ENCODE measurements around the gene EXD3.

The EXD3 gene

DNA sequence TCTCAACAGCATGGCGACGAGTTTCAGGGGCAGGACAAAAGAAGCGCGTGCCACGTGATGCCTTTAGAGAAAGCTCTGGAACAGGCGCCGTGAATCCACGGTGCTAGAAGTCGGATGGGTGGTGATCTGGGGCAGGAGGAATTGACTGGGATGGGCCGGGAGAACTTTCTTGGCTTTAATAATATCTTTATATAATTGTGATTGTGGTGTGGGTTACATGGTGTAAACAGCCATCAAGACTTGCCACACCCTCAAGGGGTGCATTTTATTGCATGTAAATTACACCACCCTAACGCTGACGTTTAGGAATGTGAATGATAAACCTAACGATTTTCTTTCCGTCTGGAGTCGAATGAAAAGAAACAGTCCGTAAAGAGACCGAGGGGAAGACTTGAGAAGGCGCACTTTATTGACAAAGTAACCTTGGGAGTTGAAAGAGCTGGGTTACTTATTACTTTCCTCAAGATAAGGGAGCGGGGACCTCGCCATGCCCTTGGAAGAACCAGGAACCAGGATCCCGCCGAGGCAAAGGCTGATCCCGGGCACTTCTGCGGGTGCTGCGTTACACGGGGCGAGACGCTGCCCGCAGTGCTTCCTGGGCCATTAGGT, 129.4 kb downstream of the EXD3 start:
- DNase-seq (ENCODE audit: low read depth), result no peak

DNA sequence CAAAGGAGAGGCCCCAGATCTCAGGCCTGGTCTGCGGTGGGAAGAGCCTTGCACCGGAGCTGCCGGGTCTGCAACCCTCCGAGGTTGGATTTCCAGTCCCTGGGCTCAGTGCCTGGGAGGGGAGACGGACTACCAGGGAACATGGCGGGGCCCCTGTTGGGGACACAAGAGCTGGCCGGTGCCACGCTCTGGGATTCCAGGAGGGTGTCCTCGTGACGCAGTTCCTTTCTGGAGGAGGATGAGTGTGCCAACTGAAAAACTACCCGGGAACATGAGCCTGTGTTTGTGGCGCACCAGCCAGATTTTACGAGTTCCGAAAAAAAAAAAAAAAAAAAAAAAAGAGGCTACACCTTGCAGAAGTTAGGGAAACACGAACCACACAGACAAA, 129.9 kb downstream of the EXD3 start:
- no peak for DNase-seq (ENCODE audit: low read depth)

DNA sequence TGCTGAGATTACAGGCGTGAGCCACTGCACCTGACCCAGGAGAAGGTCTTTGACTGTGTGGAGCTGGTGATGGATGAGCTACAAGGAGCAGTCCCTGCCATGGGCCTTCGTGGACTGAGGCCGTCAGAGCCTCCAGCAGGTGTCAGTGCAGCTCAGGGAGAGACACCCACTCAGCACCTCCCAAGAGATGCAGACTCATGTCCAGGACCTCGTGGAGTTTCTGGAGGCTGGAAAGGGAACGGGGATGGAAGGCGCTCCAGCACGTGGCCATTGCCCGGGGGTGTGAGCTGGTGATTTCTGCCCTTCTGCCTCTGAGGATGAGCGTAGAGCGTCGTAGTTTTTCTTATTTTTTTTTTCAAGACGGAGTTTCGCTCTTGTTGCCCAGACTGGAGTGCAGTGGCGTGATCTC, 136.0 kb downstream of the EXD3 start:
- DNase-seq (ENCODE audit: low read depth), result no peak

DNA sequence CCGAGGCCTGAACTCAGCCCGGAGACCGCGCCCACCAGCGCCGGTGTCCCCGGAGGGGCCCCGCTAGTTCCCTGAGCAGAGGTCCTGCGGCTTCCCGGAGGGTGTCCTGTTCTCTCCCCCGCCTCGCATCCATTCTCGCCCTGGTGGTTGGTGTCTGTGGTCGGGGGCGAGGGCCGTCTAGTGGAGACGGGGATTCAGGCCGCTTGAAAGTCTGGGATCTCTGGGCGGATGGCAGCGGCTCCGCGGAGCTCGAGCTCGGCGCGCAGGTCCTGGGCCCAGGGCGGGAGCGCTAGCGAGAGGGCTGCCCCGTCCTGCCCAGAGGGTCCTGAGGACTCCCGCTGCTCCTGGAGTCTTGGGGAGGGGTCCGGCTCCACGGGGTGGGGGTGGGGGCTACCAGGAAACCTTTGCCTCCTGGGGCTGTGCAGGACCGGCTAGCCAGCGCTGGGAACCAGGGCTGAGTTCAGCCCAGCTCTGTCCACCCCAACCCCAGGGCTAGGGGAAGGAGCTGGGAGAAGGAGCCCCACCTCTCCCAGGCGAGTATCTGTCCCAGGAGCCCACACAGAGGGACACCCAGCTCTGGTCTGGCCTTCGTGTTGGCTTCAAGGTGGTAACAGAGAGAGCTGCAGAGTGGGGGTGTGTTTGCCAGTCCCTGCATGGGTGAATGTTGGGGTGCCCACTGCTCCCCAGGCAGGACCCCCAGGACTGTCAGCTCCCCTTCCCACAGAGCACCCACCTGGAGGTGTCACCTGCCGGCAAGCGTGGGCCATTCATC, 141.4 kb downstream of the EXD3 start:
- DNase-seq (ENCODE audit: low read depth), result no peak

DNA sequence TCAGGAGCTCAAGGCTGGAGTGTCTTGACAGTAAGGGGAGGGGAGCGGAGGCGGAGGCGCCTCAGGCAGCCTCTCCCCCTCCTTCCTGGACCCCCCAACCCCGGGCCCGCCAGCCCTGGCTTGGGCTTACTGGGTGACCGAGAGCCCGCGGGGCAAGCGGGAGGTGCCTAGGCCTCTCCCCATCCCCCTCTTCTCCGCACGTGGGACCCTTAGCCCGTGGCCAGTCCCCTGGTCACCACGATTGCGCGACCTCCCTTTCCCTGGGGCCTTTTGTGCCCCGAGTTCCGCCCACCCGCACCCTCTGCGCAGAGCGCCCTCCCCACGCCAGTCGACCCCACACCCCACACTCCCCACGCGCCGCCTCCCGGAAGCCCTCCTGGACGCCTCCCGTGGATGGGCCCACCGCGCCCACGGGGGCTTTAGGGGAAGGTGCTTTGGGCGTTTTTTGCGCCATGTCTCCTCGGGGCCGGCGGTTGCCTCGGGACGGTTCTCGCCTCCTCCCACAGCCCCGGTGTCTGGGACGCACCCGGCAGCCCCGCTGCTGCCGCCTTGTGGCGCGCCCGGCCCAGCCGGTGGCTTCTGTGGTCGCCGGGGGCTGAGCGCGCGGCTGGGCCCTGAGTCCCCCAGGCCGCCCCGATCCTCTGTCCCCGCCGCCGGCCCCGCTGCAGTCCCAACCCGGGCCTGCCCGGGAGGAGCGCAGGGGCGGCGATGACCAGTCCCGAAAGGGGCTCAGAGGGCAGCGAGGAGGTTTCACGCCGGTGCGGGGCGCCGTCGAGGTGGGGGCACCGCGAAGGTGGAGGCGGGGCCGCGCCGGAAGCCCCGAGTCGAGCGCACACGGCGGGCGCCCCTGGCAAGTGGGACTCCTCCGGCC, 142.3 kb downstream of the EXD3 start:
- no peak for DNase-seq (ENCODE audit: low read depth)

DNA sequence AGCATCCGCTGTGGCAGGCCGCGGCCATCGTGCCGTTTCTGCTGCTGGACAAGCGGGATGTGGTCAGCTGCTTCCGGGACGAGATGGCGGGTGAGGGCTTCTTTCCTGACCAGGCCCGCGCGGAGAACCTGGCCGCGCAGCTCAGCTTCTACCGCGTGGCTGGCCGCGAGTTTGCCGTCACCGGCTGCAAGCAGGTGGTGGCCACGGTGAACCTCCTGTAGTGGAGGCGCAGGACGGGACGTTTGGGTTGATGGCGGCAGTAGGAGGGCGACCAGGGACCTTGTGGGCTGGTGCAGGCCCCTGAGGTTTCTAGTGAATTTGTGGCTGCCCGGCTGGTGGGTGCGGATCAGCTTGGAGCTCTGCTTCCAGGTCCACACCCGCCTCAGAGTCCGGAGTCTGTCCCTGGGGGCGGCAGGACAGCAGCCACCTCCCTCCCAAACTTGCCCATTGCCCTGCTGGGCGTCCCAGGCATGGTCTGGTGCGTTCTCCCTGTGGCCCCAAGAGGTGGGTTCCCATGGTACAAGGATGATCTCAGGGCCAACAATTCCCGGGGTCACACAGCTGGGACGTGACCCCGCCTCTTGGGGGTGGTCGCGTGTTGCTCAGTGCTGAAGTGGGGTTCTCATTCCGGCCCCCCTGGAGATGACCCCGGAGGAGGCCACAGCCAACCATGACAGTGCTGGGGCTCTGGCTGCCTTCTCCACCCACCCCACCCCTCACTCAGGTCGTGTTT, 143.1 kb downstream of the EXD3 start:
- DNase-seq (ENCODE audit: low read depth), result no peak

DNA sequence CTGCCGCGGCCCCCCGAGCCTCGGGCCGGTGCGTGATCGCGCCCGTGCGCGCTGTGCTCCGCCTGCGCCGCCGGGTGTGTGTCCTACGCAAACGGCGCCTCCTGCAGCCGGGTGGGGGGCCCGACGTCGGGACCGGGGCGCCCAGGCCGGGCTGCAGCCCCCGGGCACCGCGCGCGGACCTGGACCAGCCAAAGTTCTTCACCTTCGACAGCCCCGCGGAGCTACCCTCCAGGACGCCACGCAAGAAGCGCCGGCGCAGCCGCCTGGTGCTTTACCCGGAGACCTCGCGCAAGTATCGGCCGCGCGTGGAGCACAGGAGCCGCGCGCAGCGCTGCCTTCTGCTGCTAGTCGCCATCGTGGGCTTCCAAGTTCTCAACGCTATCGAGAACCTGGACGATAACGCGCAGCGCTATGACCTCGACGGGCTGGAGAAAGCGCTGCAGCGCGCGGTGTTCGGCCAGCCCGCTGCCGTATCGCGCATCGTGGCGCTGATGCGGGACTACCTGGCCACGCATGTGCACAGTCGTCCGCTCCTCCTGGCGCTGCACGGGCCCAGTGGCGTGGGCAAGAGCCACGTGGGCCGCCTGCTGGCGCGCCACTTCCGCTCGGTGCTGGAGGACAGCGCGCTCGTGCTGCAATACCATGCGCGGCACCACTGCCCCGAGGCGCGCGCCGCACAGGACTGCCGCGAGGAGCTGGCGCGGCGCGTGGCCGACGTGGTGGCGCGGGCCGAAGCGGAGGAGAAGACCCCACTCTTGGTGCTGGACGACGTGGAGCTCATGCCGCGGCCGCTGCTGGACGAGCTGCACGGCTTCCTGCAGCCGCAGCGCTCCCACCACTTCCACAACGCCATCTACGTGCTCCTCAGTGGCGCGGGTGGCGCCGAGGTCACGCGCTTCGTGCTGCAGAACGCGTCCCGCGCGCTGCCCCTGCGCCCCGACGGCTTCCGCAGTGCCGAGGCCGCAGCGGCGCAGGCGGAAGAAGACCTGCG, 143.9 kb downstream of the EXD3 start:
- DNase-seq (ENCODE audit: low read depth), result no peak

DNA sequence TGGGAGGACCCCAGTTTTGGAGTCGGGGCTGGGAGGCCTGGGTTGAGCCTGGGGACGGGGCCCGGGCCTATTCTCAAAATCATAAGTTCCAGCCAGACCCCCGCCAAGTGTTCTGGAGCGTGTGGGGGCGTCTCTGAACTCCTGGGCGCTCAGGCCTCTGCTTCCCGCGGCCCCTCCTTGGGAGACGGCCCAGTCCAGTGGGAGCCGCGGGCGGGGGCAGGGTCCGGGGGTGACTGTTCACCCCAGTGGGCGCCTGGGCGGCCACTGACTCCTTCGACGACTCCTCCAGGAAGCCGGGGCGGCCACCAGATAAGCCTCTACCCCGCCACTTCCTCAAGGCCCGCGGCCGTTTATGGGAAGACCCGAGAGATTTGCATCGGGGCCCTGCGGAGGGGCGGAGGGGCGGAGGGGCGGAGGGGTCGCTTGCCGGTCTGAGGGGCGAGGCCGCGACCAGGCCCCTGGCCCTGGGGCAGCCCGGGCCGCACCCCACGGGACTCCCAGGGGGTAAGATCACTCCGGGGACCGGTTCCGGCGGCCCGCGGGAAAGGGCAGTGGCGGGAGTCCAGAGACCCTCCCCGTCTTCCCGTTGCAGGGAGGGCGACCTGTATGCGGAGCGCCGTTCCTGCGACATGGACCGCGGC, 144.8 kb downstream of the EXD3 start:
- no peak for DNase-seq (ENCODE audit: low read depth)

DNA sequence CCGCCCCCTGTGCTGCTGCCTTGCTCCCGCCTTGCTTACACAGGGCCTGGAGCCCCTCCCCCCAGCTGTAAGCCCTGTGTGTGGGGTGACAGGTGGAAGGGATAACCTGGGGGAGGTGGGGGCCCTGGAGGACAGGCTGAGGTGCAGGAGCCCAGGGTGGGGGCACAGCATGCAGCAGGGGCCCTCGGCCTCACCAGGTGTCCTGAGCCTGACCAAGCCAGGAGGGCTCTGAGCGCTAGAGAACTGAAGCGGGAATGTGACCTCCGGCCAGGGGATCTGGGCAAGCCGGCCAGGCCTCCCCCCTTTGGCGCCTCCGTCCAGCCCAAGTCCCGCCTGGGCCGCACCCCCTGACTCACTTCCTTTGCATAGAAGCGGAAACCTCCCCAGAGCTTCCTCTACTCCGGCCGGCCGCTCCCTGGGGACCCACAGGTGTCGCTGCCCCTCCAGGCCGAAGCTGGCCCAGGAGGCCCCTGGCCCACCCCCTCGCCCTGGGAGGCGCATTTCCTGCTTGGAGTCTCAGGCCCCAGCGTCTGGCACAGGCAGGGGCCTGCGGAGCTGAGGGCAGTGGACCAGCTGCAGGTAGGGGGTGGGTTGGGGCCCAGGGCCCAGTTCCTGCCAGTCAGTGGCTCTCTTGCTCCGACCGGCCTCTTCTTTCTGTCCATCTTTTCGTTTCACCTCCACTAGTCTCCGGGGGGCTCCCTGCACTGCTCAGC, 145.5 kb downstream of the EXD3 start, which contains the start of gene TOR4A:
Gene TOR4A (plus strand): TSS at position 398 of the 713 bp plus-strand sequence. CDS start 964 bp downstream, outside the sequence.
- peak; percentile 51 for DNase-seq (ENCODE audit: low read depth)

DNA sequence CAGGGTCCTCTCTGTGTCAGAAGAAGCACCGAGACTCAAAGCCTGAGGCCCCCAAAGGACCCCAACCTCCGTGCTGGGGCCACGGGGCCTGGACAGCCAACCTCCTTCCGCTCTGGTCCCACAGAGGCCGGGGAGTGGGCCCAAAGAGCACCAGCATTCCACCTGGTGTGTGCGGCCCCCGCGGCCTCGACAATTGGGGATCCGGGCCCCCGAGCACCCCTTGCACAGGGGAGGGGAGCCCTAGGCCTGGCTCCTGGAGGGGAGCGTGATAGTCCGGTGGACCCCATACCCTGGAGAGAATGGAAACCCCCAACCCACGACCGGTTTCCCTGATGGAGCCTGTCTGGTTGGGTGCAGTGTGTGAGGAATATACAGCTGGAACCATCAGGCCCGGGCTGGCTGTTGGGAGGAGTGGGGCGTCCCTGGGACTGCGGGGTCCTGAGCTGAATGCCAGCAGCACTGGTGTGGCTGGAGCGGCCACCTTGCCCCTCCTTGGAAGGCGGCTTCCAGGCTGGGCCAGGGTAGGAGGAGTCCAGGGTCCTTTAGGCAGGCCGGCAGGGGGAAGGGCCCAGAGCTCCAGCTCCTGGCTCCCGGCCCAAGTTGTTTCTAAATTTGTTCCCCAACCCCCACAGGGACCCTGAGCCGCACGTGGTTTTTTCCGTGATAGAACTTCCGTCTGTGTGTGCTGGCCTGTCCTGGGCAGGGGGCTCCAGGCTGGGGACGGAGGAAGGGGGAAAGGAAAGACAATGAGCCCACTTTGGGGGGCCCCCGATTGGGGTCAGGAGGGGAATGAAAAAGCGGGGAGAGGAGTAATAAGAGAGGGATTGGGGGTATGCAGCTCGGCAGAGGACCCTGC, 146.3 kb downstream of the EXD3 start:
- DNase-seq (ENCODE audit: low read depth), result no peak

DNA sequence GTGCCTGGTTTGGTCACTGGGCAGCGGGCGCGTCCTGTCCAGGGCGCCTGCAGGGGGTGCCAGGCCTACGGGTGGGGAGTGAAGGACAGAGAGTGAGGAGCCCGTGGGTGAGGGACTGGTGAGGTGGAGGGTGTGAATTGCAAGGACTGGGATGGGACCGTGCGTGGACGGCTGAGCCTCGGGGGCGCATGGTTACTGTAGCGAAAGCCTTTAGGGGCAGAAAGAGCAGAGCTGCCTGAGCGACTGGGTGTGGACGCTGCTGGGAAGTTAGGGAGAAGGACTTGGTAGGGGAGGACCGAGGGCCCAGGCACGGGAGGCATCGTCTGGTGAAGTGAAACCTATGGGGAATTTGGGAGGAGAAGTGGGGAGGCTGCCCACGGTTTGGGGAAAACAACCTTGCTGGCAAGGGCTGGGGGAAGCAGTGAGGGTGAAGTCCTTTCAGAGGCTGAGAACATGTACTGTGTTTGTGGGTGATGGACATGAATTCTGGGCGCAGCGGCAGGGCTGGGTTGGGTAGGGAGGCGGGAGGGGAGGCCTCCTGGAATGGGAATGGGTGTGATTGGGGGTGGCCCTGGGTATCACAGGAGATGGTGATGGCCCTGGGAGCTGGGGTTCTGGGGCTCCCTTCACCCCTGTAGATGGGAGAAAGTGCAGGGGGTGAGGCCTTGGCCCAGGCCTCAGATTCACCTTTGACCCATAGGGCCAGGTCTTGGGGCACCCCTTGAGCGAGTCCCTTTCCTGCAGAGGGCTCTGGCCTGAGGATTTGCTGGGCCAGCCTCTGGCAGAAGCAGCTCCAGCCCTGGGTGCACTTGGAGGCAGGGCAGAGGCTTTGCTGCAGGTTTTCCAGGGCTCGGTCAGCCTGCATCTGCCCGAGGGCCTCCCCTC, 147.1 kb downstream of the EXD3 start:
- DNase-seq (ENCODE audit: low read depth), result no peak

DNA sequence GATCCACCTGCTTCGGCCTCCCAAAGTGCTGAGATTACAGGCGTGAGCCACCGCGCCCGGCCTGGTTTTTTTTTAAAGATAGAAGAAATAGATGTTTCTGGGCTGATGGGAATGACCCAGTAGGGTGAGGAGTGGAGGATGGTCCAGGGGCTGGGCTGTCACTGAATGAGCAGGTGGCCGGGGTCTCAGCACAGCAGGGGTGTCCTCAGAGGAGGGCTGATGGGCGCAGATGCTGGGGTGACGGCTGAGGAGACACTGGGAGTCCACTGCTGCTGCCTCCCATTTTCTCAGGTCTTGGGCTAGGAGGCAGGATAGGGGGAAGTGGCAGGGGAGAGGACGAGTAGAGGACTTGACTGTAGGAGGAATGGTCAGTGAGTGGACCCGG, 147.8 kb downstream of the EXD3 start:
- DNase-seq (ENCODE audit: low read depth), result no peak

DNA sequence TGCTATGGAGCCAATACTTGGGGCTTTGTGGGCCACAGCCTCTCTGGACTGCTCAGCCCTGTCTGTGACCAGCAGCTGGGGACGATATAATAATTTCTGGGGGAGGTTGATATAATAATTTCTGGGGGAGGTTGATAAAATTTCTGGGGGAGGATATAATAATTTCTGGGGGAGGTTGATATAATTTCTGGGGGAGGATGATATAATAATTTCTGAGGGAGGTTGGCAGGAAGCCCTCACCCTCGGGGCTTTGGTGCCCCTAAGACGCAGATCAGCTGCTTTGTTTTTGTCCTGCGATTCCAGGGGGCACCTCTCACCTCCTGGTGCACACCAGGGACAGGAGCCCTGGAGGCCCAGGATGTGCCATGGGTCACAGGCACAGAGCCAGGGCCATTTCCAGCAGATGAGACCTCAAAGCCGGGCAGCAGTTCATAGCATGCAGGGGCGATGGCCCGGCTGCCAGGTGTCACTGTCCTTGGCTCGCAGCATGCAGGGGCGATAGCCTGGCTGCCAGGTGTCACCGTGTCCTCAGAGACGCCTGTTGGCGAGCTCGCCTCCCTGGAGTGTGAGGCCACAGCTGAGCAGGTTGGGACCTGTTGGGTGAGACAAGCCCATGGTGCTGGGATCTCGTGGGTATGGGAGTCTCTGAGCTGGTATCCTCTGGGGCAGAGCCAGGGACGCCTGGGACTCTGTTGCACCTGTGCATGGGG, 149.2 kb downstream of the EXD3 start:
- DNase-seq (ENCODE audit: low read depth), result no peak

DNA sequence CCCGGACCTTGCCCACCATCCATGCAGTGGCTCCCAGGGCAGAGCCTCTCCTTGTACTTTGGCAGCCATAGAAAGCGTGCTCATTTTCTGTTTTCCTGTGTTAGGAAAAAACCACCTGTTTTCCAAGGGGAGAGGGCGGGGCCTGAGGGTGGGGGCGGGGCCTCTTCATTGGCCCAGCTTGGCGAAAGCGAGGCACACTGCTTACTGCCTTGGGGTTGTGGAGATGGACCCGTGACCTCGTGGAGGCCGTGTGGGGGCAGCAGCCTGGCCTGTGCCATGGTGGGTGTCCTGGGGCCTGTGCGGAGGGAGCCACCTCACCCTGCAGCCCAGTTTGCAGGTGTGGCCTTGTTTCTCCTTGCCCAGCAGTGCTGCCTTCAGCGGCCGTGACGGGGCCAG, 149.9 kb downstream of the EXD3 start:
- no peak for DNase-seq (ENCODE audit: low read depth)

DNA sequence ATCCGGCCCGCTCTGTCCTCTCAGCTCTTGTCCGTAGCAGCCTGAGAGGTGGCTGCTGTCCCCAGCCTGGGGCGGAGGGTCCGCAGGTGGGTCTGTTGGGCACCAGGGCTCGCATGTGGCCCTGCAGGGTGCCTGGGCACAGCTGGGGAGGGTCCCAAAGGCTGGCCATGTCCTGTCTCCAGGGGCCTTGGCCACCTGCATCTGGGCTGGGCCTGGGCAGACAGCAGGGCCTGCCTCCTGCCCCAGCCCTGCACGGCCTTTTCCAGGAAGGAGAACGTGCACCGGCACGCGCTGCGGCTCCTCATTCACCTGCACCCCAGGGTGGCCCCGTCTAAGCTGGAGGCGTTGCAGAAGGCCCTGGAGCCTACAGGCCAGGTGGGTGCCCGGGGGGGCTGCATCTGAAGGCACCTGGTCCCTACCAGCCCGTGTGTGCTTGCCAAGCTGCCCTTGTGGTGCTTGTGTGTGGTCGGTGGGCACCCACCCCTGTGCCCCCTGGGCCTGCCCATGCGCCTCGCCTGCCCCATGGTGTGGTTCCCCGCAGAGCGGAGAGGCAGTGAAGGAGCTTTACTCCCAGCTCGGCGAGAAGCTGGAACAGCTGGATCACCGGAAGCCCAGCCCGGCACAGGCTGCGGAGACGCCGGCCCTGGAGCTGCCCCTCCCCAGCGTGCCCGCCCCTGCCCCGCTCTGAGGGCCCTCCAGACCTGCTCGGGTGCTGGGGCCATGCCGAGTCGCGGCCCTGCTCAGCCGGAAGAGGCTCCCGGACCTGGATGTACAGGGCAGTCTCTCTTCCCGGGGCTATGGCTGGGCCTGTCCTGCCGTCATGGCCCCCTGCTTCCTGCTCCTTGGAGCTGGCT, 150.5 kb downstream of the EXD3 start:
- no peak for DNase-seq (ENCODE audit: low read depth)

DNA sequence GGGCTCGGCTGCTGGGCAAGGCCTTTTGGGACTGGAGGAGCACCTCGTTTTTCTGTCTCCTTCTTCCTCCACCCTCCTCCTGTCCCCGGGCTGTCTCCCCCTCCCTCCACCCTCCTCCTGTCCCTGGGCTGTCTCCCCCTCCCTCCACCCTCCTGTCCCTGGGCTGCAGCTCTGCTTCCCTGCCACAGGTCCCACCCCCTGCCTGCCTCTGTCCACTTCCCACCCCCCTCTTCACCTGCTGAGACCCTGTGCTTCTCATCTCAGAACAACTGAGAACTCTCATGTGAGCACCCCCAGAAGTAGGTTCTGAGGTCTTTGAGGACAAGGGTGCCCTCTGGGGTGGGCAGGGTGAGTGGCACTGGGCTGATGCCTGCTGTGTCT, 151.3 kb downstream of the EXD3 start:
- no peak for DNase-seq (ENCODE audit: low read depth)
